PC-9 (cell line): ENCODE measurements around the gene UBE2S. TPM values are rescaled to one million over a fixed set of nuclear protein-coding genes. Genes with fewer than 3 reads are reported as not detected.

Experiments
- BruUV-seq: library from RNA; stranded (reverse); fragments of 400-500 nt; replicated peaks from 2 replicates; lab custom pipeline; 2021; lab: Mats Ljungman, UMichigan
- CTCF ChIA-PET: fragments of 300-600 bp; sonication (Branson Sonifier 250); formaldehyde crosslinking; loops from one replicate; lab custom pipeline; 2022; ENCODE audit warnings: antibody characterized with exemption; lab: Charles Lee
- POLR2A ChIA-PET: fragments of 300-600 bp; sonication (Branson Sonifier 250); formaldehyde crosslinking; loops from one replicate; lab custom pipeline; 2022; ENCODE audit warnings: antibody characterized with exemption; ENCODE audit not compliant: unreplicated experiment; lab: Charles Lee
- DNase-seq, 2 experiments: peaks; one replicate each; pipeline versions ENCODE4 v3.0.0 to v3.0.0-alpha.2; 2015 to 2022; ENCODE audit warnings: mixed read lengths in 1 of 2
- H2AFZ ChIP-seq: fragments of 200-600 bp; sonication (generic); 2 replicates; pipeline ENCODE4 v1.8.1; 2017; ENCODE audit warnings: antibody characterized with exemption
- H3F3A ChIP-seq: fragments of 200-600 bp; sonication (generic); 2 replicates; pipeline ENCODE4 v1.8.1; 2017; ENCODE audit warnings: antibody characterized with exemption, mild to moderate bottlenecking, low read depth; ENCODE audit not compliant: insufficient read depth
- H3K27ac ChIP-seq: fragments of 200-600 bp; sonication (generic); 2 replicates; pipeline ENCODE4 v1.6.1; 2016; ENCODE audit warnings: mixed run types
- H3K27me3 ChIP-seq: fragments of 200-600 bp; sonication (generic); 2 replicates; pipeline ENCODE4 v1.6.1; 2016; ENCODE audit warnings: low read depth, mixed run types; ENCODE audit not compliant: insufficient read depth
- H3K36me3 ChIP-seq: fragments of 200-600 bp; sonication (generic); 2 replicates; pipeline ENCODE4 v1.6.1; 2016; ENCODE audit warnings: low read depth, mixed run types
- H3K4me1 ChIP-seq: fragments of 200-600 bp; sonication (generic); replicated peaks from 2 replicates; pipeline ENCODE4 v1.6.1; 2016; ENCODE audit warnings: mixed run types; ENCODE audit not compliant: insufficient read depth
- H3K4me2 ChIP-seq: fragments of 200-600 bp; sonication (generic); 2 replicates; pipeline ENCODE4 v1.6.1; 2017; ENCODE audit warnings: mixed run types
- H3K4me3 ChIP-seq: fragments of 200-600 bp; sonication (generic); 2 replicates; pipeline ENCODE4 v1.6.1; 2016; ENCODE audit warnings: mixed run types
- H3K79me2 ChIP-seq: fragments of 200-600 bp; sonication (generic); 2 replicates; pipeline ENCODE4 v1.6.1; 2017; ENCODE audit warnings: low read depth, mixed run types
- H3K9me2 ChIP-seq: fragments of 200-600 bp; sonication (generic); 2 replicates; pipeline ENCODE4 v1.8.1; 2017; ENCODE audit warnings: mild to moderate bottlenecking; ENCODE audit not compliant: insufficient read depth
- H3K9me3 ChIP-seq: fragments of 200-600 bp; sonication (generic); 2 replicates; pipeline ENCODE4 v1.8.1; 2016; ENCODE audit warnings: low read depth; ENCODE audit not compliant: insufficient read depth
- H4K20me1 ChIP-seq: fragments of 200-600 bp; sonication (generic); 2 replicates; pipeline ENCODE4 v1.8.1; 2017; ENCODE audit not compliant: insufficient read depth
- EZH2 ChIP-seq: fragments of 200-600 bp; sonication (generic); IDR thresholded peaks from 2 replicates; pipeline ENCODE4 v1.8.0; 2017; ENCODE audit warnings: antibody characterized with exemption, low read depth
- intact Hi-C: fragments of 100-400 bp; cut with micrococcal nuclease; formaldehyde crosslinking; loops from one replicate; pipeline ENCODE4 v1.10.0; 2022; ENCODE audit not compliant: unreplicated experiment
- total RNA-seq: library from RNA; stranded (reverse); gene quantifications from 2 replicates; pipeline ENCODE4 v1.2.3, GENCODE V29; 2021
- TF ChIP-seq, protein P1 (sequence below): fragments of 200-600 bp; sonication (generic); conservative IDR thresholded peaks from 2 replicates; pipeline ENCODE4 v1.6.1; 2017; ENCODE audit warnings: mixed run types, antibody characterized with exemption, mild to moderate bottlenecking, moderate library complexity

Gene UBE2S
- total RNA-seq, 1 experiment from 2014 or later: 359 TPM

DNA sequence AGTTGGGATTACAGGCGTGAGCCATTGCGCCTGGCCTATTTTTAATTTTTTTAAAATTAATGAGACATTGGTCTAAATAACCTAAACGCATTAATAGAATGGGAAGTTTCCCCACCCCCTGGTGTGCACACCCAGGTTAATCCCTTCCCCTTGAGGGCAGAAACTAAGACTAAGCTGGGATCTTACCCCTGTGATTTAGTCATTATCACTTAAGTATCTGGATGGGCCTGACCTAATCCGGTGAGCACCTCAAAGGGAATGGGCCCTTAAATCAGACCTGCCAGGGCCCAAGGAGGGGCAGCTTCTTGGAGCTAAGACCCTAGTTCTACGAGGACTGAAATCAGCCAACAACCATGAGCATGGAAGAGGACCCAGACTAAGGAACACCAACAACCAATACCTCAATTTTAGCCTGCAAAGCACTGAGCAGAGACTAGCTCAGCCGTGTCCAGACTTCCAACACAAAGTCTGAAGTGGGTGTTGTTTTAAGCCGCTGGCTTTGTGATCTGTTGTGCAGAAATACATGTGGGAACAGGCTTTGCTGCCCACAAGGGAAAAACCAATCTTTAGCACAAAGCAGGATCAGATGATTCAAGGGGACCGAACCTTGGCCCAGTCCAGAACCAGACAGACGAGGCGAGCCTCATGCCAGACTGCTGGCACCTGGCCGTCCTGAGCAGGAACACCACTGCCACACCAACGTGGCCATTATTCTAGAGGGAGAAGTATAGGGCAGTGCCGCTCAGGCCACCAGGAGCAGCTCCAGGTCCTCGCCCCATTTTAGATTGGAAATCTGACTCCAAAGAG lies 7.1 kb downstream of the UBE2S start:
- intact Hi-C loops: no loop called here
- Histone ChIP-seq H3K4me2 (no peak overlapping the region), H3F3A (peaks cover 84% of the 10 kb centered on the region), H3K27me3 (no peaks in the 10 kb centered on the region), H3K27ac (0 out of 2 replicates have a peak overlapping the region, but pooled peaks have one; percentile 13), H3K36me3 (peaks cover 29% of the 10 kb centered on the region), H3K9me3 (no peaks in the 10 kb centered on the region), H2AFZ (no peak overlapping the region), H4K20me1 (peaks cover 50% of the 10 kb centered on the region), H3K9me2 (no peaks in the 10 kb centered on the region), H3K4me3 (no peak overlapping the region), H3K4me1 (peaks cover 3% of the 10 kb centered on the region), H3K79me2 (peaks cover 31% of the 10 kb centered on the region)
- TF ChIP-seq EZH2: no peak
- TF ChIP-seq, protein P1, sequence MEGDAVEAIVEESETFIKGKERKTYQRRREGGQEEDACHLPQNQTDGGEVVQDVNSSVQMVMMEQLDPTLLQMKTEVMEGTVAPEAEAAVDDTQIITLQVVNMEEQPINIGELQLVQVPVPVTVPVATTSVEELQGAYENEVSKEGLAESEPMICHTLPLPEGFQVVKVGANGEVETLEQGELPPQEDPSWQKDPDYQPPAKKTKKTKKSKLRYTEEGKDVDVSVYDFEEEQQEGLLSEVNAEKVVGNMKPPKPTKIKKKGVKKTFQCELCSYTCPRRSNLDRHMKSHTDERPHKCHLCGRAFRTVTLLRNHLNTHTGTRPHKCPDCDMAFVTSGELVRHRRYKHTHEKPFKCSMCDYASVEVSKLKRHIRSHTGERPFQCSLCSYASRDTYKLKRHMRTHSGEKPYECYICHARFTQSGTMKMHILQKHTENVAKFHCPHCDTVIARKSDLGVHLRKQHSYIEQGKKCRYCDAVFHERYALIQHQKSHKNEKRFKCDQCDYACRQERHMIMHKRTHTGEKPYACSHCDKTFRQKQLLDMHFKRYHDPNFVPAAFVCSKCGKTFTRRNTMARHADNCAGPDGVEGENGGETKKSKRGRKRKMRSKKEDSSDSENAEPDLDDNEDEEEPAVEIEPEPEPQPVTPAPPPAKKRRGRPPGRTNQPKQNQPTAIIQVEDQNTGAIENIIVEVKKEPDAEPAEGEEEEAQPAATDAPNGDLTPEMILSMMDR: no peak
- no TSS peak for BruUV-seq
- DNase-seq: no peak
- ChIA-PET CTCF (interaction anchor here (0.6 kb wide), 1 partner anchor 160 kb away, joined by 13 read pairs; no protein-coding TSS in a partner anchor), POLR2A (interaction anchor here (0.6 to 0.9 kb wide), 2 partner anchors 61 to 142 kb away, joined by 4 to 6 read pairs; partner anchors contain the start of genes ISOC2 and PPP6R1)

DNA sequence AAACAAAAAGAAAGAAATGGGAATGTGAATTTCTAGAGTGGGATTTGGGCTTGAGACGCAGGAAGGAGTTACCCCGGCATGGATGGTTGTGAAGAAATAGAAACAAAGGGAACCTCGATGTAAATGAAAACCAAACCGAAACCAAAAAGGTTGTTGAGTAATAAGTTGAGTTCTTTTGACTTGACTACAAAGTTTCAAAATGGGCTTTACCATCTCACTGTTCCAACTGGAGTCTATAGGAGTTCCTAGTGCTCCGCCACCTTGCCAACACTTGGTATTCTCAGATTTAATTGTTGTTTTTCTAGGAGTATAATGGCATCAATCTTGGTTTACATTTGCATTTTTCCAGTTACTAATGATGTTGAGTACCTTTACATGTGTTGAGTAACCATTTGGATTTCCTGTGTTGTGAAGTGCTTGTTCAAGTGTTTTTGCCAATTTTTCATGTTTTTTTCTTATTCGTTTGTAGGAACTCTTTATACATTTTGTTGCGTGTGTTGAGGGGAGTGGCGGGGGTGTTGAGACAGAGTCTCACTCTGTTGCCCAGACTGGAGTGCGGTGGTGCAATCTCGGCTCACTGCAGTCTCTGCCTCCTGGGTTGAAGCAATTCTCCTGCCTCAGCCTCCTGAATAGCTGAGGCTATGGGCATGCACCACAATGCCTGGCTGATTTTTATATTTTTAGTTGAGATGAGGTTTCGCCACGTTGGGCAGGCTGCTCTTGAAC lies 9.2 kb downstream of the UBE2S start:
- TF ChIP-seq, protein P1: no peak
- TF ChIP-seq EZH2: no peak
- intact Hi-C loops: no loop called here
- DNase-seq: no peak
- ChIA-PET POLR2A (no interaction called here), CTCF (no interaction called here)
- Histone ChIP-seq H3K9me3 (no peaks in the 10 kb centered on the region), H3K36me3 (peaks cover 16% of the 10 kb centered on the region; the same call in 1 of the 2 replicates), H3K27ac (no peak overlapping the region), H3K4me1 (no peaks in the 10 kb centered on the region), H3F3A (peaks cover 80% of the 10 kb centered on the region), H4K20me1 (peaks cover 29% of the 10 kb centered on the region), H3K27me3 (no peaks in the 10 kb centered on the region), H3K79me2 (peaks cover 10% of the 10 kb centered on the region; the same call in 1 of the 2 replicates), H3K9me2 (no peaks in the 10 kb centered on the region), H2AFZ (no peak overlapping the region), H3K4me2 (no peak overlapping the region), H3K4me3 (no peak overlapping the region)
- BruUV-seq: no TSS peak

DNA sequence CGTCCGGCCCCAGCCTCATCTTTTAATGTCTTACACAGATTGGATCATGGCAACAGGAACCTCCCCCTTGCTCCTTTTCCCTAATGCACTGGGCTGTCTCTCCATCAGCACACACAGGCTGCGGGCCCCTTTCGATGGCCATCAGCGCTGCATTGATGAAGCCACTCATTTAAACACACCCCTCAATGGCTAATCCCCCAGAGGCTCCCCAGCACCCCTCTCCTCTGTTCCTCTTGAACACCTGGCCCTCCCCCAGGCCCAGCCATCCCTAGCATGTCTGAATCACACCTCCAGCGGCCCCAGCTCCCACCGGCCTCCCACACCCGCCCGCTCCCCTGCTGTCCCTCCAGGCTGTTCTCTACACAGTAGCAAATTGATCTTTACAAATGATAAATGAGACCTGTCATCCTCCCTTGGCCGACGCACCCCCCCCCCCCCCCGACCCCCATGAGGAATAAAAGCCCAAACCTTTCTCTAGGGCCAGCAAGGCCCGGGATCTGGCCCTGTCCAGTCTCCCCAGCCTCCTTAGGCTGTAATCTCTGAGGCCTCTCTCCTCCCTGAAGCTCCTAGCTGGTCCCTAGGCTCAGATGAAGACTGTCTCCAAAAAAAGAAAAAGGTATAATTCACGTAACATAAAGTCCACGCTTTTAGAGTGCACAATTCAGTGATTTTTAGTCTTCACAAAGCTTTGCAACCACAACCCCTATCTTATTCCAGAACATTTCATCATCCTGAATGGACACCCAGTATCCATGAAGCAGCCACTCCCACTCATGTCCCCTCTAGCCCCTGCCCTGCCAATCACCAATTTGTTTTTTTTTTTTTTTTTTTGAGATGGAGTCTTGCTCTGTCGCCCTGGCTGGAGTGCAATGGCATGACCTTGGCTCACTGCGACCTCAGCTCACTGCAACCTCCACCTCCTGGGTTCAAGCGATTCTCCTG lies 14.5 kb downstream of the UBE2S start:
- no peaks in the 10 kb centered on the region for H3K27me3 ChIP-seq
- no peak overlapping the region for H3K27ac ChIP-seq
- H3K9me2 ChIP-seq: no peaks in the 10 kb centered on the region
- TF ChIP-seq, protein P1: no peak
- no peak for TF ChIP-seq EZH2
- peaks cover 80% of the 10 kb centered on the region for H3F3A ChIP-seq
- H2AFZ ChIP-seq: no peak overlapping the region
- peaks cover 22% of the 10 kb centered on the region for H3K79me2 ChIP-seq
- POLR2A ChIA-PET: interaction anchor here (0.7 kb wide), 1 partner anchor 114 kb away, joined by 9 read pairs; no protein-coding TSS in a partner anchor
- peaks cover 9% of the 10 kb centered on the region for H3K4me1 ChIP-seq
- H3K4me2 ChIP-seq: no peak overlapping the region
- BruUV-seq: no TSS peak
- peaks cover 42% of the 10 kb centered on the region for H4K20me1 ChIP-seq
- no peaks in the 10 kb centered on the region for H3K9me3 ChIP-seq
- intact Hi-C loops: no loop called here
- peaks cover 21% of the 10 kb centered on the region for H3K36me3 ChIP-seq
- CTCF ChIA-PET: no interaction called here
- DNase-seq: no peak
- no peak overlapping the region for H3K4me3 ChIP-seq
